DOHH2 (cell line): ENCODE results near the gene DCHS2.

Experiments used
- H3F3A ChIP-seq: fragments of 200-600 bp; sonication (generic), shearing (Covaris generic); 2 replicates; pipeline ENCODE4 v1.6.0; 2016; ENCODE audit warnings: antibody characterized with exemption, mild to moderate bottlenecking; ENCODE audit not compliant: control insufficient read depth, insufficient read depth
- H3K27ac ChIP-seq: fragments of 200-600 bp; sonication (generic); 2 replicates; pipeline ENCODE4 v1.5.1; 2014; ENCODE audit warnings: low read depth, mild to moderate bottlenecking, low read length, moderate library complexity
- H3K27me3 ChIP-seq: fragments of 200-600 bp; sonication (generic); 2 replicates; pipeline ENCODE4 v1.6.1; 2014; ENCODE audit warnings: mild to moderate bottlenecking, low read length, mixed read lengths; ENCODE audit not compliant: control insufficient read depth
- H3K36me3 ChIP-seq: fragments of 200-600 bp; sonication (generic); 2 replicates; pipeline ENCODE4 v1.6.1; 2014; ENCODE audit warnings: mild to moderate bottlenecking, low read length, moderate library complexity, mixed read lengths; ENCODE audit not compliant: control insufficient read depth
- H3K4me1 ChIP-seq: fragments of 200-600 bp; sonication (generic); 2 replicates; pipeline ENCODE4 v1.6.1; 2014; ENCODE audit warnings: mild to moderate bottlenecking, low read length, mixed read lengths; ENCODE audit not compliant: control insufficient read depth
- H3K4me2 ChIP-seq: fragments of 200-600 bp; sonication (generic); 2 replicates; pipeline ENCODE4 v1.6.0; 2014; ENCODE audit warnings: mild to moderate bottlenecking, low read length, moderate library complexity
- H3K4me3 ChIP-seq: fragments of 200-600 bp; sonication (generic); 2 replicates; pipeline ENCODE4 v1.5.1; 2014; ENCODE audit warnings: mild to moderate bottlenecking, low read length, mixed read lengths
- H3K79me2 ChIP-seq: fragments of 200-600 bp; sonication (generic); 2 replicates; pipeline ENCODE4 v1.6.1; 2014; ENCODE audit warnings: mild to moderate bottlenecking, low read length, mixed read lengths; ENCODE audit not compliant: control insufficient read depth
- H3K9me2 ChIP-seq: fragments of 200-600 bp; sonication (generic); replicated peaks from 2 replicates; pipeline ENCODE4 v1.6.1; 2014; ENCODE audit warnings: mild to moderate bottlenecking, low read length, mixed read lengths; ENCODE audit not compliant: control insufficient read depth
- H3K9me3 ChIP-seq: fragments of 200-600 bp; sonication (generic); 2 replicates; pipeline ENCODE4 v1.6.1; 2014; ENCODE audit warnings: antibody characterized with exemption, low read length, mixed read lengths; ENCODE audit not compliant: control insufficient read depth, insufficient read depth
- H4K20me1 ChIP-seq: fragments of 200-600 bp; sonication (generic); 2 replicates; pipeline ENCODE4 v1.6.0; 2014; ENCODE audit warnings: low read depth, mild to moderate bottlenecking, antibody characterized with exemption, low read length, moderate library complexity; ENCODE audit not compliant: control insufficient read depth, insufficient read depth
- EZH2phosphoT487 ChIP-seq: fragments of 200-600 bp; sonication (generic); IDR thresholded peaks from 2 replicates; pipeline ENCODE4 v1.6.1; 2017; ENCODE audit warnings: borderline replicate concordance, mild to moderate bottlenecking, antibody characterized with exemption, low read length, moderate library complexity, mixed read lengths
- TF ChIP-seq, protein P1 (sequence below): fragments of 200-600 bp; sonication (generic); IDR thresholded peaks from one replicate; pipeline ENCODE4 v1.5.1; 2014; ENCODE audit warnings: antibody characterized with exemption, mild to moderate bottlenecking, low read depth, low read length; ENCODE audit not compliant: poor library complexity, severe bottlenecking

Gene DCHS2

DNA sequence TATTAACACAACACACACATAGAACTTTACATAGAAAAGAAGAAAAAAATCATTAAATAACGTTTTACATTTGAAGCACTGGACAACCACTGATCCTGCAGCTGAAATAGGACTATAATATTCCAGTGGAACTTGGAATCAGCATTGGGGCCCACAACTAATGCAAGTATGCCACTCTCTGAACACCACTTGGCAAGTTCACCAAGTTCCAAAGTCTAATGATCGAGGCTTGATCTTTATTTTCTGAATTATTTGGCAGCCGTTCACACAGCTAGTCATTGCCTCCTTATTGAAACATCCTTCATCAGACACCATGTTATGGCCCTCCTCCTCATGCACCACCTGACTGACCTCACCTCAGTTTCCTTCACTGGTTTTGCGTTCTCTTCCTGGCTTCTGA, 107.6 kb downstream of the DCHS2 start:
- H3K79me2 ChIP-seq, result no peaks in the 10 kb centered on the region
- no peak overlapping the region for H3K4me3 ChIP-seq
- no peaks in the 10 kb centered on the region for H3K9me3 ChIP-seq
- H3K36me3 ChIP-seq, result no peaks in the 10 kb centered on the region
- H3K9me2 ChIP-seq, result no peaks in the 10 kb centered on the region
- H4K20me1 ChIP-seq, result no peaks in the 10 kb centered on the region
- H3K4me1 ChIP-seq, result no peaks in the 10 kb centered on the region
- no peak overlapping the region for H3K4me2 ChIP-seq
- H3K27me3 ChIP-seq, result no peaks in the 10 kb centered on the region
- TF ChIP-seq, protein P1, sequence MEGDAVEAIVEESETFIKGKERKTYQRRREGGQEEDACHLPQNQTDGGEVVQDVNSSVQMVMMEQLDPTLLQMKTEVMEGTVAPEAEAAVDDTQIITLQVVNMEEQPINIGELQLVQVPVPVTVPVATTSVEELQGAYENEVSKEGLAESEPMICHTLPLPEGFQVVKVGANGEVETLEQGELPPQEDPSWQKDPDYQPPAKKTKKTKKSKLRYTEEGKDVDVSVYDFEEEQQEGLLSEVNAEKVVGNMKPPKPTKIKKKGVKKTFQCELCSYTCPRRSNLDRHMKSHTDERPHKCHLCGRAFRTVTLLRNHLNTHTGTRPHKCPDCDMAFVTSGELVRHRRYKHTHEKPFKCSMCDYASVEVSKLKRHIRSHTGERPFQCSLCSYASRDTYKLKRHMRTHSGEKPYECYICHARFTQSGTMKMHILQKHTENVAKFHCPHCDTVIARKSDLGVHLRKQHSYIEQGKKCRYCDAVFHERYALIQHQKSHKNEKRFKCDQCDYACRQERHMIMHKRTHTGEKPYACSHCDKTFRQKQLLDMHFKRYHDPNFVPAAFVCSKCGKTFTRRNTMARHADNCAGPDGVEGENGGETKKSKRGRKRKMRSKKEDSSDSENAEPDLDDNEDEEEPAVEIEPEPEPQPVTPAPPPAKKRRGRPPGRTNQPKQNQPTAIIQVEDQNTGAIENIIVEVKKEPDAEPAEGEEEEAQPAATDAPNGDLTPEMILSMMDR, result no peak
- TF ChIP-seq EZH2phosphoT487, result no peak
- no peaks in the 10 kb centered on the region for H3F3A ChIP-seq
- H3K27ac ChIP-seq, result no peak overlapping the region

DNA sequence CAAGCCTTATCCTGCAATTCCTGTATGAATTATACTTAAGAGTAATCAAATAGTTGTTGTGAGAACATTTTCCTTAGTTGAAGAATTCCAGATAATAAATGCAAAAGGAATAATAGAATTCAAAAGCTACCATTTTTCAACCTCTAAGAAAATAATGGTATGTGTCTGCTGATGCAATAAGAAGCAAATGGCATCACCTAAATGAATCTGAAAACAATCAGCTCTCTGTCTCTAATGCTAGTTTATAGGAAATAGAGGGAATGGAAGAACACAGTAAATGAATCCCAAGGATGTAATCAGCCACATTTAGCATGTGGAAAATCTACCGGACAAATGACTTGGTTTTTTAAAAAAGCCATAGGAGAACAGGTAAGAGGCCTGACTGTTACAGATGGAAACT, 115.1 kb downstream of the DCHS2 start:
- Histone ChIP-seq H3K36me3 (no peaks in the 10 kb centered on the region), H3K27me3 (no peaks in the 10 kb centered on the region), H3K9me2 (no peaks in the 10 kb centered on the region)

DNA sequence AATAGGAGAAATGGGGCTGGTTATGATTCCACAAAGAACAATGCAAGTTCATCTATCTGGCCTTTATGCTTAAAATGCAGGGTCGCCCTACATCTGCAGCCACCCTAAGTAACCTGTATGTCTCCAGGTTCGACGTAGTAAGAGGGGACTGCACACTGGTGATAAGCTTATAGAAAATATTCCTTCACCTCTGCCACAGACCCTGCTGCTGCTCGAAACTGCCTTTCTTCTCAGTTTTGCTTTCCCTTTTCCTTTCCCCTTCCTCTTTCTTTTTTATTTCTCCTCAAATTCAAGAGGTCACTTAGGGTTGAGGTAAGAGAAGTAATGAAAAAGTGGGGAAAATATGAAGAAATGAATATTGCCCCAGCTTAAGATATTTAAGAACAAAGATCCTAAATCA, 123.5 kb downstream of the DCHS2 start:
- no peaks in the 10 kb centered on the region for H3K9me3 ChIP-seq
- no peaks in the 10 kb centered on the region for H3F3A ChIP-seq
- H4K20me1 ChIP-seq, result no peaks in the 10 kb centered on the region
- H3K4me1 ChIP-seq, result no peaks in the 10 kb centered on the region
- H3K79me2 ChIP-seq, result no peaks in the 10 kb centered on the region
- H3K9me2 ChIP-seq, result no peaks in the 10 kb centered on the region
- no peaks in the 10 kb centered on the region for H3K36me3 ChIP-seq
- H3K27me3 ChIP-seq, result no peaks in the 10 kb centered on the region
- no peak overlapping the region for H3K27ac ChIP-seq
- TF ChIP-seq, protein P1, result no peak
- TF ChIP-seq EZH2phosphoT487, result no peak
- no peak overlapping the region for H3K4me3 ChIP-seq
- no peak overlapping the region for H3K4me2 ChIP-seq

More for the DNA sequence above, 115.1 kb downstream of the DCHS2 start:
- H3K4me1 ChIP-seq, result no peaks in the 10 kb centered on the region
- TF ChIP-seq EZH2phosphoT487, result no peak
- TF ChIP-seq, protein P1, result no peak
- no peaks in the 10 kb centered on the region for H3F3A ChIP-seq
- H3K79me2 ChIP-seq, result no peaks in the 10 kb centered on the region
- H3K9me3 ChIP-seq, result no peaks in the 10 kb centered on the region
- H3K27ac ChIP-seq, result no peak overlapping the region
- no peaks in the 10 kb centered on the region for H4K20me1 ChIP-seq
- H3K4me2 ChIP-seq, result no peak overlapping the region
- H3K4me3 ChIP-seq, result no peak overlapping the region

DNA sequence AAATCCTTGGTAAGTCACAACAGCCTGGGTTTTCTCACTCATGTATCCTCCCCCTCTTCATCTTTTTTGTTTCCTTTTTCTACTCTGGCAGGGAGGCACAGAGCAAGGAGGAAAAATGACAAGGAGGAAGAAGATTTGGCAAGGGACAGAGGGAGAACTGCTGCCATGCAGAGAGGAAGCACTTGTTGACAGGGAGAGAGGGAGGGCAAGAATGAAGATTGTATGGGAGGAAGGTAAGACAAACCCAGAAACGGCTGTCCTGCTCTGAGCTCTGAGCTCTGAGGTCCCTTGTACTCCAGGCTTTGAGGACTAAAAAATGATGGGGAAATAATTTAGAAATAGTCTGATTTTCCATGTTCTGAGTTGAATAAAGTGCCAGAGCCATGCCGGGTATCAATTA, 123.9 kb downstream of the DCHS2 start:
- Histone ChIP-seq H3K27ac (no peak overlapping the region), H3K27me3 (no peaks in the 10 kb centered on the region), H3K4me1 (no peaks in the 10 kb centered on the region), H3K4me2 (no peak overlapping the region), H4K20me1 (no peaks in the 10 kb centered on the region), H3K79me2 (no peaks in the 10 kb centered on the region), H3K36me3 (no peaks in the 10 kb centered on the region), H3F3A (no peaks in the 10 kb centered on the region), H3K9me2 (no peaks in the 10 kb centered on the region), H3K4me3 (no peak overlapping the region), H3K9me3 (no peaks in the 10 kb centered on the region)
- TF ChIP-seq, protein P1, result no peak
- no peak for TF ChIP-seq EZH2phosphoT487
